ENCODE results near the gene RSU1. TPM values are rescaled to one million over a fixed set of nuclear protein-coding genes. Genes with fewer than 3 reads are reported as not detected.

Gene RSU1
- polyA plus RNA-seq, 2 of the 4 experiments (the other 2 are of a cell fraction), result 99.3 to 114 TPM

GRCh38 chr10:16544591-16544990 lies 272.6 kb downstream of the RSU1 start:
- H3K27ac ChIP-seq, result no peak overlapping the region
- TF ChIP-seq KDM5A (IDR thresholded peaks at IDR 0.05), result no peak
- WGBS (ENCODE audit: missing lambda C conversion rate), result 45% methylated on average over 4 of the region's 4 CpGs
- ATAC-seq, result no peak
- no peaks in the 10 kb centered on the region for H3K4me1 ChIP-seq
- ChIA-PET CTCF (interaction anchor here (0.6 to 2.5 kb wide), 16 partner anchors 8 to 663 kb away, joined by 3 to 16 read pairs (median 4); no protein-coding TSS in a partner anchor), POLR2A (interaction anchor here (0.7 kb wide), 1 partner anchor 16 kb away, joined by 4 read pairs; no protein-coding TSS in a partner anchor)
- H3K4me3 ChIP-seq, result no peak overlapping the region
- no peak overlapping the region for H3K4me2 ChIP-seq
- no peaks in the 10 kb centered on the region for H3K9me3 ChIP-seq
- FAIRE-seq, result no peak
- DNase-seq (ENCODE audit: low read depth in 1 of 2, low spot score in 1 of 2), result no peak

- Histone ChIP-seq H3K9me3 (no peaks in the 10 kb centered on the region), H3K27ac (no peak overlapping the region), H3K4me3 (no peak overlapping the region), H3K4me2 (no peak overlapping the region), H3K4me1 (no peaks in the 10 kb centered on the region)
- TF ChIP-seq HEYL (CRISPR knock-in tag; IDR thresholded peaks at IDR 0.05) (no peak), NPAS2 (CRISPR knock-in tag; IDR thresholded peaks at IDR 0.05; ENCODE audit: borderline replicate concordance) (no peak), MAZ (IDR thresholded peaks at IDR 0.05; ENCODE audit: borderline replicate concordance, low read depth, low read length) (no peak), HOXA7 (CRISPR knock-in tag; IDR thresholded peaks at IDR 0.05) (no peak), JUN (IDR thresholded peaks at IDR 0.05) (no peak), NFE2L2 (conservative IDR thresholded peaks at IDR 0.05; ENCODE audit: low read length) (no peak), BHLHE40 (IDR thresholded peaks at IDR 0.05; ENCODE audit: low read depth, low read length) (no peak), HOXB5 (CRISPR knock-in tag; IDR thresholded peaks at IDR 0.05) (no peak)
- FAIRE-seq (no peak), DNase-seq (ENCODE audit: low read depth in 1 of 2, low spot score in 1 of 2) (no peak), ATAC-seq (no peak)
- ChIA-PET CTCF (interaction anchor here (0.7 to 2.5 kb wide), 4 partner anchors 14 to 662 kb away, joined by 3 to 10 read pairs (median 4); no protein-coding TSS in a partner anchor), POLR2A (no interaction called here)
- WGBS (ENCODE audit: missing lambda C conversion rate), result 32% methylated on average over 3 of the region's 3 CpGs
Measured at GRCh38 chr10:16544099-16544498, 273.1 kb downstream of the RSU1 start.

Small RNAs within 50 kb of the gene (small RNA-seq; reads per million reads assigned to genes)
- gene RF02271, result 0 reads per million in 6 experiments

Measured in A549 (cell line).